DMS 273 (cell line): Measurements from ENCODE around the gene GCAT.
A peak's percentile ranks its signal among the peaks of the same experiment; 100 is the strongest.

Experiments used
- DNase-seq: peaks from one replicate; lab custom pipeline; 2025; ENCODE audit not compliant: unreplicated experiment; lab: John Stamatoyannopoulos, UW

The GCAT gene

DNA sequence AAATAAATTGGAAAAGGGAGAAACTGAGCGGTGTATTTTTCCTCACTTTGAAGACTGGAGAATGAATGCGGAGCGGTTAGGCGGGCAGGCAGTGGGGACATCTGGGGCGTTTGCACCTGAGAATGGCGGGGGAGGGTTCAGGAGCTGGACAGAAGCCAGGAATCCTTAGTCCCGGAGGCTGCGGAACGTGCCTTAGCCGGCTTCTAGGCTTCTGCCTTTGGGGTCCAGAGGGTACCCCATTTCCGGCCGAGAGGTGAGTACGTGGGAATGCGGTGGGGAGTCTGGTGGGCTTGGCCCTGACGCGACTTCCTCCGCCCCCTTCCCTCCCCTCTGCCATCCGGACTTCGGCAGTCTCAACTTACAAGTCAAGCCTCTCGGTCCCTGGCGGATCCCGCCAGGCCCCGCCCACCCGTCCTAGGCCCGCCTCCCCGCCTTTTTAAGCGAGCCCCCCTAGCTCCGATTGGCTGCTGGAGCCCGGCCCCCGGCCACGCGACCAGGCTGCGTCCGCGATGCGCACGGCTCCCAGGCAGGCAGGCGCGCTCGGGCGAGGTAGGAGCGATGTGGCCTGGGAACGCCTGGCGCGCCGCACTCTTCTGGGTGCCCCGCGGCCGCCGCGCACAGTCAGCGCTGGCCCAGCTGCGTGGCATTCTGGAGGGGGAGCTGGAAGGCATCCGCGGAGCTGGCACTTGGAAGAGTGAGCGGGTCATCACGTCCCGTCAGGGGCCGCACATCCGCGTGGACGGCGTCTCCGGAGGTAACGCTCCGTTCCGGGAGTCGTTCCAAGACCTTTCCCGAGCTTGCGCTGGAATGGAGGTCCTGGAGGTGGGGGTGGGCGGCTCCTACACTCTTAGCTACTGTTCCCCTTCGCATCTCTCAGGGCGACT, at the start of gene GCAT:
Gene GCAT (plus strand): TSS at position 525 of the 884 bp plus-strand sequence. CDS start 34 bp downstream, at position 559.
- DNase-seq, result peak; percentile 97

DNA sequence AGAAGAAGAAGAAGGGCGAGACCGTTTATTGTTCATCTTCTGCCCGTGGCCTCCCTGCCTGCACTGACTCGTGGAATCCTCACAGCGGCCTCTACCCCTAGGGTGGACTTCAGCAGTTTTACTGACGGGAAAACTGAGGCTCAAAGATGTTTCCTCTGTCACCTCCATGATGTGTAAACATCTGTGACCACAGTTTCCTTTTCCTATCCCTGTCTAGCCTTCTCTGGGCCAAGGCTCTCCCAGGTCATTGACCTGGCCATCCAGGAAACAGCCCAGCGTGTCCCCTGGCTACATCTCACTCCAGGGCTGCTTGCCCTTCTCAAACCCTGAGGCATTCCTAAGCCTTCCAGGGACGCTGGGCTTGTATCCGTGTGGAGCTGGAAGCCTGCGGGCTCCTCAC, 49.0 kb upstream of the GCAT start:
- DNase-seq, result no peak

DNA sequence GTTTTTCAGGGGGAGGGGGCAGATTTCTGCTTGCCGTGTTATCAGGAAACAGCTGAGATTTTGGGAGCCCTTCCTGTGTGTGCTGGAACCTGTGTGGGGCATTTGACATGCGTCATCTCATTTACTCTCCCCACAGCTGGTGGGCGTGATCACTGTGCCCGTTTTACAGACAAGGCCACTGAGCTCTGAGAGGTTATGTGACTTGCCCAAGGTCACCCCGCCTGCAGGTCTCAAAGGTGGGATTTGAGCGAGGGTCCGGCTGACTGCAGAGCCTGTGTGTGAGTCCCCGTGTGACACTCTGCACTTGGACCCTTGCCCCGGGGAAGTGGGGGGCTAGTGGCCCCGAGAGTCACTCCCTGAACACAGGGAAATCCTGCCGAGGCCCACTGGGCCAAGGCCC, 48.5 kb upstream of the GCAT start:
- DNase-seq, result no peak

DNA sequence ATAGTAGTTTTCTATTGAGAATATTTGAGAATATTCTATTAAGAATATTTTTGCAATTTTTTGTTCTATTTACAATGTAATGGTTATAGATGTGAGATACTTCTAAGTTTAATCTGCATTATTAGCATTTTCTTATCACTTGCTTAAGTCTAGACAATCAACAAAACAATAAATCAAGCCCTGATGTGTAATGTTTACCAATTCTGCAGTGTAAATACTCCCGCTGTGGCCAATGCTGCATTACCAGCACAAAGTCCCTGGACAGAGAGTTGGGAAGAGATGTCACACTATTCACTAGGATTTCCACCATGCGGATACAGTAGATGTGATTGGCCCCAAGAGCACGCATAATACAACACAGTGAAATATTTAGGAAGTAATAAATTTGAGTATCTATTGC, 47.6 kb upstream of the GCAT start:
- DNase-seq, result no peak

DNA sequence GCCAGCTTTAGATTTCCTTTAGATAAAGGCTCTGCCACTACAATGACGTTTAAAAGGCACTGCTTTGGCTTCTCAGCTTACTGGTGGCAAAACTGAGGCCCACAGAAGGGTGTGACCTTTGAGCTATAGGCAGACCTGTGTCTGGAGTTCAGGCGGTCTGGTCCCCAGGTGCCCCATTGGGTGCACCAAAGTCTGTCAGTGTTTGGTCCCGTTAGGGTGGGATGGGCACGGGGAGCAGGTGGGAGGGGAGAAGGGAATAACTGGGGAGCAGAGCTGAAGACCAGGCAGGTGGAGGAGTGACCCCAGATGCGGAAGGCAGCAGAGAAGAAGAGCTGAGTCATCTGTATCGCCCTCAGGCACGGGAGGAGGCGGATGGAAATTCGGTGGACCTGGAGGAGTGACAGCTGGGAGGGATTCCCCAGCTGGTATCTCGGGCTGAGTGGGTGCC, 45.3 kb upstream of the GCAT start:
- no peak for DNase-seq

DNA sequence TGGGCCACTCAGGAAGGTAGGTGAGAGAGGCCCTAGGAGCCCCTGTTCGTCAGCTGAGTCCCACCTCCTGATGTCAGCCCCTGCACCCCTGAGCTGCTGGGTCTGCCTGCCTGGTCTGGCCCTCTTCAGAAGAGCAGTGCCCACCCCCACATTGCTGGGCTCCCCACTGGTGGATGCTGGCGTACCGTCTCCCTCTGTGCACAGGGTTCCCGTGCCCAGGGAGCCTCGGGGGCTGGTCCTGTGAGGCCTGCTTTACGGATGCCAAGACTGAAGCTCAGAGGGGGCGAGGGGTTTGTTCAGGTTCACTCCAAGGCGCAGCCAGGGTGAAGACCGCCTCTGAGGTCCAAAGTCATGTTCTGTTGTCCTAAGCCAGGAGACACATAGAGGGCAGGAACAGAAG, 44.7 kb upstream of the GCAT start:
- no peak for DNase-seq

DNA sequence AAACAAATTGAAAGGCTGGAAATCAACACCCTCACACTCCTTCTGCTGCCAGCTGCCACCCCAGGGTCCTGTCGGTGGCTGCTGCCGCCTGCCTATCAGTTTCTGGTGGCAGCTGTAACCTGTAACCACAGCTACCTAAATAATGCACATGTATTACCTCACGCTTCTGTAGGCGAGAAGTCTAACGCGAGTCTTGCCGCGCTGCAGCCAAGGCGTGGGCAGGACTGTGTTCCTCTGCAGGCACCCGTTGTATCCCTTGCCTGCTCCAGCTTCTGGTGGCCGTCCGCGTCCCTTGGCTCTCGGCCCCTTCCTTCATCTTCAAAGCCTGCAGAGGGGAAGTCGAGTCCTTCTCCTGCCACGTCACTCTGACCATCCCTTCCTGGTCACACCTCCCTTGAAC, 44.1 kb upstream of the GCAT start:
- DNase-seq, result no peak

DNA sequence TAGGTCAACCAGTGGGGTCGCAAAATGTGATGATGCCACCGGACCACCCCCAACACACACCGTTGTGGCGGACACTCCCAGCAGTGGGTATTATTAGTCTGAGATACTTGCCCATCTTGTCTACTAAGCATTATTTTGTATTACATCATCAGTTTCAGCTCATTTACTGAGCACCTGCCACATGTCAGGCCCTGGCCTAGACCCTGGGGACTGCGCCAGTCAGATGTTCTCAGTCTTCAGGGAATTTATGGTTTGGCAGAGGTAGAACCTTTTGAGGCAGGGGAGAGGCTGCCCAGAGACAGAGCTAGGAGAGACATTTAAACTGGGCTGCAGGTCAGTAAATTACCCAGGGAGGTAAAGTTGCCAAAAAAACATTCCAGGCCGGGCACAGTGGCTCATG, 43.1 kb upstream of the GCAT start:
- peak; percentile 50 for DNase-seq

DNA sequence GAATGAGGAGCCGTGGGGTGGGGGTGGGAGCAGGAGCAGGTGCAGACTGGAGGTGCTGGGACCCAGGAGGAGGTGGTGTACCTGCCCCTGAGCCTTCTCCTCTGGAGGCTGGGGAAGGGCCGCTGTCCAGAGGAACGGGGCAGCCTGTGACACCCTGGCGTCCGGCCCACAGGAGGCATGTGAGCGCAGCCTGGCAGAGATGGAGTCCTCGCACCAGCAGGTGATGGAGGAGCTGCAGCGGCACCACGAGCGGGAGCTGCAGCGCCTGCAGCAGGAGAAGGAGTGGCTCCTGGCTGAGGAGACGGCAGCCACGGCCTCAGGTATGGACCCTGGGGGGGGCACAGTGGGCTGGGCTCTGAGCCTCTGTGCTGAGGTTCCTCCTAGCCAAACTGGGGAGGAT, 42.2 kb upstream of the GCAT start:
- DNase-seq, result no peak

DNA sequence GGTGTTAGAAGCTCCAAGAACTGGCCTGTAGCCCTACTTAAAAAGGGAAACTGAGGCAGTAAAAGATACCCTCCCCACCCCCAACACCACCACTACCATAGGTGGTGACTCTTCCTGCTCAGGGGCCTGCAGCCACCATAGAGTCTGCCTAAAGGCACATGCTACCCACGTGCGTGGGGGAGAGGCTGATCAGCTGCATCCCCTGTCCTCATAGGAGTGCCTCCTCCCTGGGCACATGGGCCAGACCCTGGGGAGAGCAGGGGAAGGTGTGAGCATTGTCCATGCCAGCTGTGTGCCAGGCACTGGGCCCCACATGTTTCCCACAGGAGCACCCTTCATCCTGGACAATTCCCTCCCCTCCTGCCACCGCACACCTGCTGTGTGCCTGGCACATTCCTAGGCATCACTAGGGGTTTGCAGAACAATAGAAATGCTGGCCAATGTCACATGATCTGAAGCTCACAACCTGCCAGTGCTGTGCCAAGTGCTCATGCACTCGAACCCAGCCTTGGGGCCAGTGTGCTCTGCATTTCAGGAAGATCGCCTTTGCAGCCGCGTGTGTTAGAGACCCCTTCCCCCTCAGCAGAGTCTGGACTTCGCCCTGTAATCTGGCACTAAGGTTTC, 41.7 kb upstream of the GCAT start:
- DNase-seq, result no peak

DNA sequence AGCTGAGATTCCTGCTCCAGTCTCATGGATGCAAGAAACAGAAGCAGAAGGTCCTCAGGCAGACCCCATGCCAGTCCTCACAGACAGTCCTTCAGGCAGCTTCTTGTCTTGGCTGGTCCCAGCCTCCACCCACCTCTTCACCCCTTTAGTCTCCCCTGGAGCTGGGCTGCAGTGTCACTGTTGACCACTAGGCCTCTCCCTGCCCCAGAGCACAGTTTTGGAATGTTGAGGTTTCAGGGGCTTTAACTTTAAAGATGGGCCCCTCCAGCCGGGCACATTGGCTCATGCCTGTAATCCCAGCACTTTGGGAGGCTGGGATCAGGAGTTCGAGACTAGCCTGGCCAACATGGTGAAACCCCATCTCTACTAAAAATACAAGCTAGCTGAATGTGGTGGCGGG, 39.5 kb upstream of the GCAT start:
- DNase-seq, result no peak

DNA sequence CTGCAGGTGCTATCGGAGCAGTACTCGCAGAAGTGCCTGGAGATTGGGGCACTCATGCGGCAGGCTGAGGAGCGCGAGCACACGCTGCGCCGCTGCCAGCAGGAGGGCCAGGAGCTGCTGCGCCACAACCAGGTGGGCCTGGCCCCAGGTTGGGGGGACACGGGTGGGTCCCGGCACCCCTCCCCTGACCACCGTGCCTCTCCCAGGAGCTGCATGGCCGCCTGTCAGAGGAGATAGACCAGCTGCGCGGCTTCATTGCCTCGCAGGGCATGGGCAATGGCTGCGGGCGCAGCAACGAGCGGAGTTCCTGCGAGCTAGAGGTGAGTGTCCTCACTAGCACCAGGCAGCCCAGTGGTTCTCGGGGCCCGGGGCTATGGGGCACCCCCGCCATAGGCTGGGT, 38.7 kb upstream of the GCAT start:
- no peak for DNase-seq

DNA sequence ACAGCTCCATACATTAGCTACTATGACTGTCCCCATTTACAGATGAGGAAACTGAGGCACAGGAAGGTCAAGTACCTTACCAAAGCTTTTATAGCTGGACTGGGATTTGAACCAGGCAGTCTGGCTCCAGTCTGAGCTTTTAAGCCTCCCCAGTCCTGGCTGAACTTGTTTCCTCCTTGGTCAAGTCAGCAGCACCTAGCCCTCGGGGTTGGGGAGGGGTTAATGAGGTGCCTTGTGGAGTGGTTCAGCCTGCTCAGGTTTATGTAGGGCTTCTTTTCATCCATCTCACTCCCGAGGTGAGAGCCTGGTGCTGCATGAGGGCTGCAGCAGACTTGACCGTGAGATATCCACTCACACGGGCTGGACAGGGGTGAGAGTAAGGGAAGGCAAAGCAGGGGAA, 36.7 kb upstream of the GCAT start:
- no peak for DNase-seq

DNA sequence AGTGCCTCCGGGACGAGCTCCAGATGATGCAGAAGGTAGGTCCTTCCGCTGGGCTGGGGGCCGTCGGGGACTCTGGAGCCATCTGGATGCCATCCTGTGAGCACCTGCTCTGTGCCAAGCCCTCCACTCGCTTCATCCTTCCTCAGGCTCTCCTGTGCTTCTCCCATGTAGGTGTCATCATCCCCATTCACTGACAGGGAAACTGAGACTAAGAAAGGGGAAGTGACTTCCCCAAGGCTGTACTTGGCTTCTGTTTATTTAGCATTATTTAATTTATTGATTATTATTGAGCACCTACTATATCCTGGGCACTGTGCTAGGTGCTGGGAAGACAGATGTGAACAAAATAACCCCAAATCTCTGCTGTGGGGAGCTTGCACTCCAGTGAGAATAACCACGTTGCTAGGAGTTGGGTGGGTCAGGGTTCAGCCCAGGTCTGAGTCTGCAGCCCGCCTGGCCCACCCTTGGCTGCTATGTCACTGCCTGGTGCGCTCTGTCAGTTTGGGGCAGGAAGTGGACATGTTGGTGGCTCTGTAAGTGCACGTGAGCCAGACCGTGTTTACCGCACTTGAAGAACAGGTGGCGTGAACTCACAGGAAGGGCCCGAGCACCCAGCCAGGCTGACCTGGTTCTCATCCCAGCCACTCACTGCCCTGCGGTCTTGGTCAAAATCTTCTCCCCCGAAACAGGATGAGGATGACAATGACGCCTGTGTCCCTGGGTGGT, 35.9 kb upstream of the GCAT start:
- no peak for DNase-seq

DNA sequence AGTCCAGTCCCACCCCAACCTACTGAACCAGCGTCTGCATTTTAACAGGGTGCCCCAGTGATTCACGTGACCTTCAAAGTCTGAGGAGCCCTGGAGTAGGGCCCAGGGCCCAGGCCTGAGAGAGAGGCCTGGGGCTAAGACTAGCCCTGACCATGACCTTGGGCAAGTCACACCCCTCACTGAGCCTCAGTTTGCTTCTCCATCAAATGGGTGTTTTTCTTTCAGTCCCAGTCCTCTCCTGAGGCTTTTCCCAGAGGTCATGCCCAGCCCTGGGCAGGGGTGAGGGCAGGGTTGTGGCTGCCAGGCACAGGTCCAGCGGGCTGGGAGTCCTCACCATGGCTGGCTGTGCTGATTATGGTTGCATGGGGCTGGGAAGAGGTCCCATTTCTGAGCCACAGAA, 33.0 kb upstream of the GCAT start:
- DNase-seq, result no peak

DNA sequence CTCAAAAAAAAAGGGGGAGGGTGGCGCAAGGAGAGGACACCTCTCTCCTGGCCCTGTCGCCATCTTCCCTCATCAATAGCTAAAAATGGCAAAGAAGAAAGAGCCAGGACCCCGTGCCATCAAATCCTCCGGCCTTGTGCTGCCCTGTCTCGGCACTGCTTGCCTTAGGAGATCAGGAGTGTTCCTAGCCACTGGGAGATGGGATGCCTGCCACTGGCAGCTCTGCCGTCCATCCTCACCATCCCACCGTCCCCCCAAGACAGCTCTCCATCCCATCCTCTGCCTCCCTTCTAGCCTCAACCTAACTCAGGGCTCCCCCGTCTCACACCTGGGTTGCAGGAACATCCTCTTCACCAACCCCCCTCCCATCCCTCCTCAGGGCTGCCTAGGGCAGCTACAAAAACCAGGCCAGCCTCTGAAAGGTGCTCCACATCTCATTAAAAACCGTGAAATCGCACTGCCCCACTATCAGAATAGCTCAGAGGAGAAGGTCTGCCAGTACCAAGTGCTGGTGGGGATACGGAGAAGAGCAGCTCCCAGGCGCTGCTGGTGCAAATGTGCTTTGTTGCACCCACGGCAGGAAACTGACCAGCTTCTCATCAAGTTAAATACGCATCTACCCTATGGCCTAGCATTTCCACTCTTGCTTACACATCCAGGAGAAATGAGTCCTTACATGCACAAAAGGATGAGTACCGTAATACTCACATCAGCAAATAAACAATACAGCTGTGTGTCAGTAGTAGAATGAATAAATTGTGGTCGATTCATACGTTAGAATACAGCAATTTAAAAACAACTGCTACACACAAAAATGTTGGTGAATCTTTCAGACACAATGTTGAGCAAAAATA, 31.7 kb upstream of the GCAT start:
- DNase-seq, result no peak

DNA sequence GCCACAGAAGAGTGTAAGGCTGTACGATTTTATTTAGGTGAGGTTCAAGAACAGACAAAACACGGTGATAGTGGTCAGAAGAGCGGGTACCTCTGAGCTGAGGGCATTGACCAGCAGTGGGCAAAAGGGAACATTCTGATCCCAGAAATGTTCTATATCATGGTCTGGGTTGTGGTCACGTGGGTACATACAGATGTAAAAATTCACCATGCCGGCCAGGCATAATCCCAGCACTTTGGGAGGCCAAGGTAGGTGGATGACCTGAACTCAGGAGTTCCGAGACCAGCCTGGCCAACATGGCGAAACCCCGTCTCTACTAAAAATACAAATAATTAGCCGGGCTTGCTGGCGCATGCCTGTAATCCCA, 31.1 kb upstream of the GCAT start:
- no peak for DNase-seq

DNA sequence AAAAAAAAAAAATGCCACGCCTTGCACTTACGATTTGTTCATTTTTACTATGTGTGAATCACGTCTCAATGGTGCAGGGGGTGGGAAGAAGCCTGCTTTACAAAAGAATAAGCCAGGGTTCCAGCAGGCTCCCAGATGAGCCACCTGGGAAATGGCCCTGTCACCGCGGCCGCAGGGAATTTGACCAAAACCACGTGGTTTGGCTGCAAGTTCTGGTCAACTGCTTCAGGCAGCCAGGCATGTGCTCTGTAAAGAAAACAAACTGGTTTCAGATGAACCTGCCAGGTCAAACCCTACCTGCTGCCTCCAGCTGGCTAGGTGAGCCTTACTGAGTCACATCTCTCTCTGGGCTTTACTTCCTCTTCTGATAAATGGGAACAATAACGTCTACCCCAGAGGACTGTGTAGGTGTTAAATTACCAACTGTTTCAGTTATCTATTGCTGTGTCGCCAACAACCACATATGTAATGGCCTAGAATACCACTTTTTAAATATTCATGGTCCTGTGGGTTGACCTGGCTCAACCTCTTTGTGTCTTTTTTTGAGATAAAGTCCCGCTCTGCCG, 30.5 kb upstream of the GCAT start:
- no peak for DNase-seq

DNA sequence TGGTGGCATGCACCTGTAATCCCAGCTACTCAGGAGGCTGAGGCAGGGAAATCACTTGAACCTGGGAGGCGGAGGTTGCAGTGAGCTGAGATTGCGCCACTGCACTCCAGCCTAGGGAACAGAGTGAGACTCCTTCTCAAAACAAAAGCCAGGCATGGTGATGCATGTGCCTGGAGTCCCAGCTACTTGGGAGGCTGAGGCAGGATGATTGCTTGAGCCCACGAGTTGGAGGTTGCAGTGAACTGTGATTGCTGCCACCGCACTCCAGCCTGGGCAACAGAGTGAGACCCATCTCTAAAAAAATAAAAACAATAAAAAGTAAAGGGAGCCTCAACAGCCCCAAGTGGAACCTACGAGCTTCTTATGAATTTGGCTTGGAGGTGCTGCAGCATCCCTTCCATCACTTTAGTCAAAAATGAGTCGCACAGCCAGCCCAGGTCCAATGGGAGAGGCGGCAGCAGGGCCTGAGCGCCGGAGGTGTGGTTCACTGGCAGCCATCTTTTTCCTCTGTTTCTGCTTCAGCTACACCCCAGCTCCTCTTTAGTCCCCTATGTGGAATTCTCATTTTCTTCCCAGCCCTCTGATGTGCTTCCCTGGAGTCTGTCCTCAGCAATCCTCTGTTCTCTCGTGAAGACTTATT, 29.2 kb upstream of the GCAT start:
- no peak for DNase-seq

DNA sequence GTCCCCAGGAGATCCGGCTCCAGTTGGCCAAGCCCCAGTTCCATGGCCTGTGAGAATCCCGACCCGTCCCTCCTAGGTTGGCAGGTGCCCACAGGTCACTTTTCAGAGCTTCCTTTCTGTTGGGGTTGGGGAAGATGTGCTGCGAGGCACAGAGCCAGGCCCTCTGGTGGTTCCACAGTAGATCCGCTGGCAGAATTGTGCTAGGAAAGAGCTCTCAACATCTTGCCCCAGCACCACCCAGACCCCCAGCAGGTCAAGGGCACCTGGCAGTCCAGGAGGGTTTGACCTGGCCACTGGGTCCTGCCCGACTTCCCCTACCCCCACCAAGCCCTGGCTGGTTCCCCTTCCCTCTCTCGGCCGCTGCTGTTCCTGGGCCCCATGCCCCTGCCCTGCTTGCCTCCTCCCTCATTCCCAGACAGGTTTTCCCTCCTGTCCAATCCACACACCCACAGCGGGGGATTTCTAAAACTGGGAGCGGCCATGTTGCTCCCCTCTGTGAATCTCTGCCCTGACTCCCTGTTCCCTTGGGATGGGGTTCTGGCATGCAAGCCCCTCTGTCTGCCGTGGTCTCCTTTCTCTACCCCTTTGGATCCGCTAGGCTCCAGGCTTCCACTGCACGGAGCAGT, 26.2 kb upstream of the GCAT start:
- peak; percentile 57 for DNase-seq
